ENCODE results near the gene RTN1.

GRCh38 chr14:59570122-59570521, 300.5 kb downstream of the RTN1 start:
- no peak for TF ChIP-seq EZH2 (IDR thresholded peaks at IDR 0.05; ENCODE audit: borderline replicate concordance, low read length)
- TF ChIP-seq CTCF (IDR thresholded peaks at IDR 0.05; ENCODE audit: low read length) = peak; percentile 20; the same call in 1 of the 2 replicates

Measured in OCI-LY1 (cell line).